Measurements from ENCODE around the gene TSPEAR. TPM values are rescaled to one million over a fixed set of nuclear protein-coding genes. Genes with fewer than 3 reads are reported as not detected.

The TSPEAR gene
- total and polyA plus RNA-seq, 2 donors (not counting 1 experiment from before 2014, with no cell fraction given), result not detected

DNA sequence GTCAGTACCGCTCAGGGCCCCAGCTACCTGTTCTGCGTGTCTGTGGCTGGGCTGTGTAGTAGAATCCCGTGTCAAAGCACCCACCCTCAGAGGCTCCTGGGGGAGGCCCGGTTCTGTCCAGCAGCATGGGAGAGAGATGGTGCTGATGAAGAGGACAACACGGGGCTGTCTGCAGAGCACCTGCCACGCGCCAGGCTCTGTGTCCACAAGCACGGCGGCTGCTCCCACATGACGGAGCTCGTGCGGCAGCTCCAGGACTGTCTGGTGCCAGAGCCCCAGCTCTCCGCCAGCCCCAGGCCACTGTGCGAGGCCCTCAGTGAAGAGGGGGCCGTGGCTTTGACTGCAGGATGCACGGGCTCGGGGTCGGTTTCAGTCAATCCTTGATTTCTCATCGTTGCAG is 42.0 kb upstream of the TSPEAR start:
- Mint-ChIP-seq H3K27ac (no peak overlapping the region), H3K4me1 (no peaks in the 10 kb centered on the region), H3K4me3 (no peak overlapping the region), H3K27me3 (peaks cover 17% of the 10 kb centered on the region), H3K9me3 (ENCODE audit: insufficient read depth) (no peaks in the 10 kb centered on the region)
- ChIA-PET CTCF (interaction anchor here (0.9 kb wide), 1 partner anchor 179 kb away, joined by 3 read pairs; no protein-coding TSS in a partner anchor), POLR2A (no interaction called here)
- DNase-seq (no peak), ATAC-seq (ENCODE audit: low read depth) (no peak)
- Histone ChIP-seq H3K27me3 (replicated peaks in 1 of 4; ENCODE audit: control extremely low read depth in 1 of 4, control insufficient read depth in 3 of 4, insufficient read depth in 4 of 4, low read length in 3 of 4) (peaks cover 0 to 9% (median 2%) of the 10 kb centered on the region in 4 experiments), H3K4me1 (ENCODE audit: control insufficient read depth in 2 of 2, insufficient read depth in 2 of 2, low read length in 2 of 2) (no peaks in the 10 kb centered on the region), H3K9ac (ENCODE audit: low read length) (no peak overlapping the region), H3K27ac (ENCODE audit: low read length in 2 of 2) (no peak overlapping the region), H3K4me3 (ENCODE audit: control extremely low read depth in 1 of 5, extremely low read depth in 1 of 5, insufficient read depth in 1 of 5, low read depth in 2 of 5, low read length in 4 of 5) (no peak overlapping the region), H3K4me2 (replicated peaks; ENCODE audit: low read depth, low read length, poor library complexity, severe bottlenecking) (no peak overlapping the region), H3K79me2 (ENCODE audit: control insufficient read depth, insufficient read depth, low read length) (no peaks in the 10 kb centered on the region), H4K20me1 (ENCODE audit: control insufficient read depth, insufficient read depth, low read length, poor library complexity, severe bottlenecking) (no peaks in the 10 kb centered on the region), H3K36me3 (replicated peaks in 1 of 2; ENCODE audit: control extremely low read depth in 1 of 2, control insufficient read depth in 1 of 2, extremely low read depth in 1 of 2, insufficient read depth in 2 of 2, low read length in 1 of 2) (no peaks in the 10 kb centered on the region), H2AFZ (ENCODE audit: insufficient read depth, low read depth, low read length, poor library complexity, severe bottlenecking) (no peak overlapping the region), H3K9me3 (ENCODE audit: control extremely low read depth in 1 of 3, control insufficient read depth in 2 of 3, insufficient read depth in 1 of 3, low read length in 2 of 3) (peaks cover 0 to 13% (median 0%) of the 10 kb centered on the region in 3 donors)
- TF ChIP-seq, protein P1, sequence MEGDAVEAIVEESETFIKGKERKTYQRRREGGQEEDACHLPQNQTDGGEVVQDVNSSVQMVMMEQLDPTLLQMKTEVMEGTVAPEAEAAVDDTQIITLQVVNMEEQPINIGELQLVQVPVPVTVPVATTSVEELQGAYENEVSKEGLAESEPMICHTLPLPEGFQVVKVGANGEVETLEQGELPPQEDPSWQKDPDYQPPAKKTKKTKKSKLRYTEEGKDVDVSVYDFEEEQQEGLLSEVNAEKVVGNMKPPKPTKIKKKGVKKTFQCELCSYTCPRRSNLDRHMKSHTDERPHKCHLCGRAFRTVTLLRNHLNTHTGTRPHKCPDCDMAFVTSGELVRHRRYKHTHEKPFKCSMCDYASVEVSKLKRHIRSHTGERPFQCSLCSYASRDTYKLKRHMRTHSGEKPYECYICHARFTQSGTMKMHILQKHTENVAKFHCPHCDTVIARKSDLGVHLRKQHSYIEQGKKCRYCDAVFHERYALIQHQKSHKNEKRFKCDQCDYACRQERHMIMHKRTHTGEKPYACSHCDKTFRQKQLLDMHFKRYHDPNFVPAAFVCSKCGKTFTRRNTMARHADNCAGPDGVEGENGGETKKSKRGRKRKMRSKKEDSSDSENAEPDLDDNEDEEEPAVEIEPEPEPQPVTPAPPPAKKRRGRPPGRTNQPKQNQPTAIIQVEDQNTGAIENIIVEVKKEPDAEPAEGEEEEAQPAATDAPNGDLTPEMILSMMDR (IDR thresholded peaks at IDR 0.05), result no peak
- TF ChIP-seq EZH2 (IDR thresholded peaks at IDR 0.05; ENCODE audit: borderline replicate concordance, insufficient read depth, low read depth, low read length, poor library complexity, severe bottlenecking), result no peak
- intact Hi-C loops (cut with micrococcal nuclease), result no loop called here
- WGBS (ENCODE audit: insufficient coverage), result 95% methylated on average over 16 of the region's 19 CpGs

DNA sequence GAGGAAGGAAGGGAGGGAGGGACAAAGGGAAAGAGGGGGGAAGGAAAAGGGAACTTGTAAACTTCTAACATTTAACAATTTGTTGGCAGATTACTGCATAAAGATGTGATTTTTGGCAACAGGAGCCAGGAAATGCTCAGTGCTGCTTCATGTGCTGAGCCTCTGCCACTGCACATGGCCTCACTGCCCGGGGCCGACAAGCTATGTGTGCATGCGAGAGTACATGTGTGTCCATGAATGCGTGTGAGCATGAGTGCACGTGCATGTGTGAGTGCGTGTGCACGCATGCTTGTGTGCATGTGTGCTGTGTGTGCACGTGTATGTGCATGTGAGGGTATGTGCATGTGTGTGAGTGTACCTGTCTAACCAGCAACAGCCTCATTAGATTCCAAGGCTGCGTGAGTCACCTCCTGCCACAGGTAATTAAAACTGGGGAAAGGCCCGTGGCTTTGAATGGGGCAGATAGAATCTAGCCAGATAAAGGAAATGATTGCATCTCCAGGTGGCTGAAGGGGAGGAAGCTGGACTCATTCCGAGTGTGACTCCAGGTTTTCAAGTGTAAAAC is 41.4 kb upstream of the TSPEAR start:
- no peak overlapping the region for H3K4me3 ChIP-seq (ENCODE audit: control extremely low read depth in 1 of 5, extremely low read depth in 1 of 5, insufficient read depth in 1 of 5, low read depth in 2 of 5, low read length in 4 of 5)
- no peak overlapping the region for H3K4me2 ChIP-seq (replicated peaks; ENCODE audit: low read depth, low read length, poor library complexity, severe bottlenecking)
- WGBS (ENCODE audit: insufficient coverage), result 92% methylated on average over 10 of the region's 11 CpGs
- H3K36me3 ChIP-seq (replicated peaks in 1 of 2; ENCODE audit: control extremely low read depth in 1 of 2, control insufficient read depth in 1 of 2, extremely low read depth in 1 of 2, insufficient read depth in 2 of 2, low read length in 1 of 2), result no peaks in the 10 kb centered on the region
- no peak overlapping the region for H3K27ac Mint-ChIP-seq
- no peak overlapping the region for H2AFZ ChIP-seq (ENCODE audit: insufficient read depth, low read depth, low read length, poor library complexity, severe bottlenecking)
- no peak for ATAC-seq (ENCODE audit: low read depth)
- H3K4me3 Mint-ChIP-seq, result no peak overlapping the region
- H3K27me3 Mint-ChIP-seq, result peaks cover 17% of the 10 kb centered on the region
- no peak overlapping the region for H3K27ac ChIP-seq (ENCODE audit: low read length in 2 of 2)
- no peaks in the 10 kb centered on the region for H3K79me2 ChIP-seq (ENCODE audit: control insufficient read depth, insufficient read depth, low read length)
- no peak overlapping the region for H3K9ac ChIP-seq (ENCODE audit: low read length)
- H3K4me1 Mint-ChIP-seq, result no peaks in the 10 kb centered on the region
- TF ChIP-seq EZH2 (IDR thresholded peaks at IDR 0.05; ENCODE audit: borderline replicate concordance, insufficient read depth, low read depth, low read length, poor library complexity, severe bottlenecking), result no peak
- TF ChIP-seq, protein P1 (IDR thresholded peaks at IDR 0.05), result no peak
- peaks cover 0 to 9% (median 2%) of the 10 kb centered on the region in 4 experiments for H3K27me3 ChIP-seq (replicated peaks in 1 of 4; ENCODE audit: control extremely low read depth in 1 of 4, control insufficient read depth in 3 of 4, insufficient read depth in 4 of 4, low read length in 3 of 4)
- DNase-seq, result no peak
- ChIA-PET CTCF (interaction anchor here (0.9 kb wide), 1 partner anchor 179 kb away, joined by 3 read pairs; no protein-coding TSS in a partner anchor), POLR2A (no interaction called here)
- peaks cover 0 to 7% (median 0%) of the 10 kb centered on the region in 3 donors for H3K9me3 ChIP-seq (ENCODE audit: control extremely low read depth in 1 of 3, control insufficient read depth in 2 of 3, insufficient read depth in 1 of 3, low read length in 2 of 3)
- H4K20me1 ChIP-seq (ENCODE audit: control insufficient read depth, insufficient read depth, low read length, poor library complexity, severe bottlenecking), result no peaks in the 10 kb centered on the region
- H3K9me3 Mint-ChIP-seq (ENCODE audit: insufficient read depth), result no peaks in the 10 kb centered on the region
- intact Hi-C loops (cut with micrococcal nuclease), result no loop called here
- H3K4me1 ChIP-seq (ENCODE audit: control insufficient read depth in 2 of 2, insufficient read depth in 2 of 2, low read length in 2 of 2), result no peaks in the 10 kb centered on the region

Data from B cell (primary cell).